Measurements from ENCODE around the gene DFFA.

DNA sequence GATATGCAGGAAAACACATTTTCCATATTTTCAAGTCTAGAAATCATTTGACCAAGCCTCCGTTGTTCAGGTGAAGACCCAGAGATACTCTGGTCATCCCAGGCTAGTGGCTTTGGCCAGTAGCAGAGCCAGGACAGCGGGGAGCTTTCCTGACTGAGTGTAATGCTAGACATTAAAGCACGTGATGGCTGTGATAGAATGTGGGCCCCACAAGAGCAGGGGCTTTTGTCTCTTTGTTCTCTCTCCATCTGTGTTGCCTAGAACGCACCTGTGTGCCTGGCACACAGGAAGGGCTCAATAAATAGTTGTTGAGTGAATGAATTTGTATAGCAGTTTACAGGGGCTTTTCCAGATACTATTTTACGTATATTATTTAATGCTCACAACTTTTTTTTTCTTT, 31.5 kb downstream of the DFFA start:
- TF ChIP-seq, protein P1, sequence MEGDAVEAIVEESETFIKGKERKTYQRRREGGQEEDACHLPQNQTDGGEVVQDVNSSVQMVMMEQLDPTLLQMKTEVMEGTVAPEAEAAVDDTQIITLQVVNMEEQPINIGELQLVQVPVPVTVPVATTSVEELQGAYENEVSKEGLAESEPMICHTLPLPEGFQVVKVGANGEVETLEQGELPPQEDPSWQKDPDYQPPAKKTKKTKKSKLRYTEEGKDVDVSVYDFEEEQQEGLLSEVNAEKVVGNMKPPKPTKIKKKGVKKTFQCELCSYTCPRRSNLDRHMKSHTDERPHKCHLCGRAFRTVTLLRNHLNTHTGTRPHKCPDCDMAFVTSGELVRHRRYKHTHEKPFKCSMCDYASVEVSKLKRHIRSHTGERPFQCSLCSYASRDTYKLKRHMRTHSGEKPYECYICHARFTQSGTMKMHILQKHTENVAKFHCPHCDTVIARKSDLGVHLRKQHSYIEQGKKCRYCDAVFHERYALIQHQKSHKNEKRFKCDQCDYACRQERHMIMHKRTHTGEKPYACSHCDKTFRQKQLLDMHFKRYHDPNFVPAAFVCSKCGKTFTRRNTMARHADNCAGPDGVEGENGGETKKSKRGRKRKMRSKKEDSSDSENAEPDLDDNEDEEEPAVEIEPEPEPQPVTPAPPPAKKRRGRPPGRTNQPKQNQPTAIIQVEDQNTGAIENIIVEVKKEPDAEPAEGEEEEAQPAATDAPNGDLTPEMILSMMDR (conservative IDR thresholded peaks at IDR 0.05; ENCODE audit: low read length), result no peak
- no peak for TF ChIP-seq EZH2phosphoT487 (IDR thresholded peaks at IDR 0.05; ENCODE audit: borderline replicate concordance)
